ENCODE measurements around the gene IGDCC3.

Gene IGDCC3

DNA sequence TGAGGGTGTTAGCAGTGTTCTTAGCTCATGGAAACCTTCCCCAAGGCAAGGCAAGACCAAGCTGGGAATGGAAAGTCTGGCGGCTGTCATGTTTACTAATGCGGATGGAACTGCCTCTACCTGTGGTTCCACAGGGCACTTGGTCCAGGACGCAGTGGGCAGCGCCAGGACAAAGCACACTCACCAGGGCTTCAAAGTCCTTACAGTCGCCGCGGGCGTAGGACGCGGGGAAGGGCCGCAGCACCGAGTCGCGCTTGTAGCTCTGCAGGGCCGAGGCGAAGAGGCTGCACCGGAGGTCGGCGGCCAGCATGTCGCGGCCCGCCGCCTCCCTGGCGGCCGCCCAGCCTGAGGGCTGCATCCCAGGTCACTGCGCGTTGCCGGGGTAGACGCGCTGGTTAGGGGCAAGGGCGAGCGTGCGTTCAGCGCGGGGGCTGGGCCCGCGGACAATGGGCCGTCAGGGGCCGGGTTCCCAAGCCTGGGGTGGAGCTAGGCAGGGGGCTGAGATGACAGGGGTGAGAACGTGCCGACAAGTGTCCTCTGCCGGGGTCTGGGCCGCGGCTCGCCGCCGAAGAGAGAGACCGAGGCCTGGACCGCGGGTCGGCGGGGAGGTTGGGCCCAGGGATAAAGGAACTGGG is 91.6 kb downstream of the IGDCC3 start:
- TF ChIP-seq, protein P1, sequence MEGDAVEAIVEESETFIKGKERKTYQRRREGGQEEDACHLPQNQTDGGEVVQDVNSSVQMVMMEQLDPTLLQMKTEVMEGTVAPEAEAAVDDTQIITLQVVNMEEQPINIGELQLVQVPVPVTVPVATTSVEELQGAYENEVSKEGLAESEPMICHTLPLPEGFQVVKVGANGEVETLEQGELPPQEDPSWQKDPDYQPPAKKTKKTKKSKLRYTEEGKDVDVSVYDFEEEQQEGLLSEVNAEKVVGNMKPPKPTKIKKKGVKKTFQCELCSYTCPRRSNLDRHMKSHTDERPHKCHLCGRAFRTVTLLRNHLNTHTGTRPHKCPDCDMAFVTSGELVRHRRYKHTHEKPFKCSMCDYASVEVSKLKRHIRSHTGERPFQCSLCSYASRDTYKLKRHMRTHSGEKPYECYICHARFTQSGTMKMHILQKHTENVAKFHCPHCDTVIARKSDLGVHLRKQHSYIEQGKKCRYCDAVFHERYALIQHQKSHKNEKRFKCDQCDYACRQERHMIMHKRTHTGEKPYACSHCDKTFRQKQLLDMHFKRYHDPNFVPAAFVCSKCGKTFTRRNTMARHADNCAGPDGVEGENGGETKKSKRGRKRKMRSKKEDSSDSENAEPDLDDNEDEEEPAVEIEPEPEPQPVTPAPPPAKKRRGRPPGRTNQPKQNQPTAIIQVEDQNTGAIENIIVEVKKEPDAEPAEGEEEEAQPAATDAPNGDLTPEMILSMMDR (IDR thresholded peaks at IDR 0.05; ENCODE audit: low read depth, low read length), result no peak
- no peak for DNase-seq (ENCODE audit: extremely low read depth, low read depth)

DNA sequence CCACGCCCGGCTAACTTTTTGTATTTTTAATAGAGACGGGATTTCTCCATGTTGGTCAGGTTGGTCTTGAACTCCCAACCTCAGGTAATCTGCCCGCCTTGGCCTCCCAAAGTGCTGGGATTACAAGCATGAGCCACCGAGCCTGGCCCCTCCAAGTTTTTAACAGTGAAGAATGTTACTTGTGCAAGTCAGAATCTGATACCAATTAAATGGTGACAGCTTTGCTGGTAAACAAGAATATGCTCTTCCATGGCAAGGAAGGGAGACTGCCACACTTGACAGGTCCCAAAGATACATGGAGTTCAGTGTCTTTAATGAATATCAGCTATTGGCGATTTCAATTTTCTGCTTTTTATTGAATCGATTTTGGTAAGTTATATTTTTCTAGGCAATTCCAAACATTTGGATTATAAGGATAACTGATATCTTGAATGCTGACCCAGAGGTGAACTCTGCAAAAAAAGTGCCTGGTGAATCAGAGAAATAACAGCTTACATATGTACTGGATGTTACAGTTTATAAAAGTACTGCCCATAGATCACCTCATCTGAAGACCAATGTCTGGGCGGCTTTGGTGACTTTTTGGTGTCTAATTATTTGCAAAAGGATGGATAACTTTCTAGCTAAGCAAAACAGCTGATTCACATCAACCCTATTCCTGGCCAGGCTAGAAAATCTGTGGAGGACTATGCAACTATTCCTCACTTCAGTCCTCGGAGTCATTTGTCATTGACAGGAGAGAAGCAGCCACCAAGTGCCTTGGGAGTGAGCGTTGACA is 92.3 kb downstream of the IGDCC3 start:
- DNase-seq (ENCODE audit: extremely low read depth, low read depth), result no peak
- TF ChIP-seq, protein P1 (IDR thresholded peaks at IDR 0.05; ENCODE audit: low read depth, low read length), result no peak

DNA sequence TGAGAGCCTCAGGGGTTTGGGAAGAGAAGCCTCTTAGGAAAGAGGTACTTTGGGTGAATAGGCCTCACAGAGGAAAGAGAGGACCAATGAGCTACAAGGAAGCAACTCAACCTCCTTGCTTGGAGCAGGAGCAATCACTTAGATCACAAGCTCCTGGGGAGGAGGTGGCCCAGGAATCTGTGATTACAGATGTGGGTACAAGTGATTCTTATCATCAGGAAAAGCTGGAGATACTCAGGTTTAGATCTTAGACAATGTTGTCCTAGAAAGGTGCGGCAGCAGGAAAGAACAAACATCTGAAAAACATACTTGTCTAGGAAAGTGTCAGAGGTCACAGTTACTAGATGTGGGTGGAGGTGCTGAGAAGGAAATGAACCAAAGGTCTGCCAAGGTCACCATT is 99.3 kb downstream of the IGDCC3 start:
- DNase-seq (ENCODE audit: extremely low read depth, low read depth), result no peak
- TF ChIP-seq, protein P1 (IDR thresholded peaks at IDR 0.05; ENCODE audit: low read depth, low read length), result no peak

Measured in AG09319 (cell line).